Kidney (tissue), 14 donors: ENCODE results near the gene TMEM18. TPM values are rescaled to one million over a fixed set of nuclear protein-coding genes. Genes with fewer than 3 reads are reported as not detected.

ENCODE experiments used
- DNase-seq, 5 donors: peaks; one replicate each; pipeline ENCODE4 v3.0.0-alpha.2; 2013 to 2020
- FAIRE-seq: peaks from 2 replicates; lab custom pipeline; 2012; peaks lifted over from hg19 to GRCh38; lab: Jason Lieb, UNC
- H3K27ac ChIP-seq, 2 donors: one replicate each; pipeline ENCODE4 v1.7.0; 2013; ENCODE audit warnings: low read depth in 2 of 2, low read length in 2 of 2, inconsistent platforms in 1 of 2
- H3K27me3 ChIP-seq: one replicate; pipeline ENCODE4 v1.7.1; 2013; ENCODE audit warnings: low read length, inconsistent platforms; ENCODE audit not compliant: control insufficient read depth, insufficient read depth
- H3K36me3 ChIP-seq, 3 donors: one replicate each; pipeline versions ENCODE4 v1.7.0 to v1.7.1; 2013; ENCODE audit warnings: low read length in 3 of 3, control low read depth in 1 of 3, inconsistent platforms in 1 of 3; ENCODE audit not compliant: insufficient read depth in 3 of 3, control insufficient read depth in 2 of 3
- H3K4me1 ChIP-seq, 3 donors: one replicate each; pipeline versions ENCODE4 v1.7.0 to v1.7.1; 2013; ENCODE audit warnings: low read length in 3 of 3, inconsistent platforms in 1 of 3, low read depth in 1 of 3; ENCODE audit not compliant: control insufficient read depth in 2 of 3, insufficient read depth in 2 of 3
- H3K4me3 ChIP-seq, 3 donors: one replicate each; pipeline versions ENCODE4 v1.7.0 to v1.8.1; 2013; ENCODE audit warnings: low read length in 3 of 3, control low read depth in 1 of 3, inconsistent platforms in 1 of 3
- H3K9ac ChIP-seq, 3 donors: one replicate each; pipeline versions ENCODE4 v1.7.0 to v1.7.1; 2013; ENCODE audit warnings: low read length in 3 of 3, control low read depth in 1 of 3, inconsistent platforms in 1 of 3
- H3K9me3 ChIP-seq, 3 donors: one replicate each; pipeline versions ENCODE4 v1.7.0 to v1.7.1; 2013; ENCODE audit warnings: low read length in 3 of 3, control low read depth in 1 of 3, inconsistent platforms in 1 of 3; ENCODE audit not compliant: control insufficient read depth in 2 of 3, insufficient read depth in 1 of 3
- intact Hi-C: fragments of 100-400 bp; cut with DNase I; formaldehyde crosslinking; loops from one replicate; pipeline ENCODE4 v1.11.1; 2022
- polyA plus RNA-seq: library from polyadenylated mRNA; stranded (reverse); fragments of 350-450 nt; fragmentation: Illumina TruSeq; extraction: RNeasy Lipid Tissue Mini Kit (QIAGEN cat#74804); gene quantifications from one replicate; pipeline ENCODE4 v1.2.3, GENCODE V29; 2014; ENCODE audit warnings: low read depth, low replicate concordance; ENCODE audit not compliant: insufficient read depth
- total RNA-seq: library from RNA; stranded (reverse); fragmentation: NEBNext Ultra II Directional; extraction: Animal tissue kit (Norgen Biotek cat#: 25700); gene quantifications from one replicate; pipeline ENCODE4 v1.2.1, GENCODE V29; 2021
- TF ChIP-seq, protein P1 (sequence below): IDR thresholded peaks from 3 replicates; pipeline ENCODE4 v1.5.1; 2012; ENCODE audit warnings: mild to moderate bottlenecking, moderate library complexity, borderline replicate concordance; ENCODE audit not compliant: insufficient read depth; ENCODE audit errors: extremely low read depth
- donor health status: control.
- donor health status: control.
- donor health status: control.
- donor health status: control.
- donor health status: control.
- donor health status: DM: yes; HTN: yes; CAD: no.
- donor health status: Normal renal cell carcinoma (clear cell type).

Gene TMEM18
- total and polyA plus RNA-seq, 2 donors from 2014 or later: 24.0 to 29.7 TPM

- Histone ChIP-seq H3K4me1 (no peaks in the 10 kb centered on the region), H3K27ac (no peak overlapping the region), H3K36me3 (no peaks in the 10 kb centered on the region), H3K4me3 (no peak overlapping the region), H3K9ac (no peak overlapping the region), H3K27me3 (no peaks in the 10 kb centered on the region), H3K9me3 (no peaks in the 10 kb centered on the region)
- FAIRE-seq: no peak
- TF ChIP-seq, protein P1, sequence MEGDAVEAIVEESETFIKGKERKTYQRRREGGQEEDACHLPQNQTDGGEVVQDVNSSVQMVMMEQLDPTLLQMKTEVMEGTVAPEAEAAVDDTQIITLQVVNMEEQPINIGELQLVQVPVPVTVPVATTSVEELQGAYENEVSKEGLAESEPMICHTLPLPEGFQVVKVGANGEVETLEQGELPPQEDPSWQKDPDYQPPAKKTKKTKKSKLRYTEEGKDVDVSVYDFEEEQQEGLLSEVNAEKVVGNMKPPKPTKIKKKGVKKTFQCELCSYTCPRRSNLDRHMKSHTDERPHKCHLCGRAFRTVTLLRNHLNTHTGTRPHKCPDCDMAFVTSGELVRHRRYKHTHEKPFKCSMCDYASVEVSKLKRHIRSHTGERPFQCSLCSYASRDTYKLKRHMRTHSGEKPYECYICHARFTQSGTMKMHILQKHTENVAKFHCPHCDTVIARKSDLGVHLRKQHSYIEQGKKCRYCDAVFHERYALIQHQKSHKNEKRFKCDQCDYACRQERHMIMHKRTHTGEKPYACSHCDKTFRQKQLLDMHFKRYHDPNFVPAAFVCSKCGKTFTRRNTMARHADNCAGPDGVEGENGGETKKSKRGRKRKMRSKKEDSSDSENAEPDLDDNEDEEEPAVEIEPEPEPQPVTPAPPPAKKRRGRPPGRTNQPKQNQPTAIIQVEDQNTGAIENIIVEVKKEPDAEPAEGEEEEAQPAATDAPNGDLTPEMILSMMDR: no peak
- DNase-seq: no peak
- intact Hi-C loops: no loop called here
Measured at GRCh38 chr2:715038-715437, 37.8 kb upstream of the TMEM18 start.

DNA sequence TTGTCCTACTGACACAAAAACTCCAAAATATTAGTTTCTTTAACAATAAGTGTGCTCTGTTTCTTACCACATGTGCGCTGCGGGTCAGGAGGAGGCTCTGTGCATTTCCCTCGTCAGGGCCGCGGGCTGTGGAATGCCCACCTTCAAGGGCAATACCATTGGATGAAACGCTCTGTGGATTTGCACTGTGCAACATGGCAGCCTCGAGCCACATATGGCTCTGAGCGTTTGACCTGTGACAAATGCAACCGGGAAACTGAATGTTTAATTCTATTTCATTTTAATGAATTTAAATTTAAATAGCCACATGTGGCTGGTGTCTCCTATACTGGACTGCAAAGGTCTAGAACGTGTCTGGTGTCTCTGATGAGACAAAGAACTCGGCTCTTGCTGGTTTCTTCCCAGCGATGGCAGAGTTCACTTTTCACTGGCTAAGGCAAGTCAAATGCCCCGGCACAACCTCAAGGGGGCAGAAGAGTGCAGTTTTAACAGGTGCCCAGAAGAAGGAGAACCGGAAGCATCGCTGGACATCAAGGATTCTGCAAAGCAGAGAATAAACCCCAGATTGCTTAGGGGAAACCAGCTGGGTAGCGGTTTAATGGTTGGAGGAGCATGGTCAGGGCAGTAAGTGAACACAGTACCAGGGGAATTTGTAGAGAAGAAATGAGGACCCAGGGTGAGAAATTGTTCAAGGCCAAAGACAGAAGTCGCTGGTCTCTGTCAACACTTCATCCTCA is 37.0 kb upstream of the TMEM18 start:
- H3K36me3 ChIP-seq: no peaks in the 10 kb centered on the region
- intact Hi-C loops: no loop called here
- no peak overlapping the region for H3K9ac ChIP-seq
- H3K27ac ChIP-seq: no peak overlapping the region
- no peak for FAIRE-seq
- TF ChIP-seq, protein P1: peak; percentile 73
- no peaks in the 10 kb centered on the region for H3K9me3 ChIP-seq
- DNase-seq: peak in 4 of 5 donors; percentile 72 to 86 (median 74)
- no peaks in the 10 kb centered on the region for H3K27me3 ChIP-seq
- H3K4me1 ChIP-seq: no peaks in the 10 kb centered on the region
- no peak overlapping the region for H3K4me3 ChIP-seq

GRCh38 chr2:710867-711665 is 33.9 kb upstream of the TMEM18 start:
- H3K27ac ChIP-seq: no peak overlapping the region
- TF ChIP-seq, protein P1: no peak
- H3K36me3 ChIP-seq: no peaks in the 10 kb centered on the region
- no peaks in the 10 kb centered on the region for H3K9me3 ChIP-seq
- no peak overlapping the region for H3K9ac ChIP-seq
- H3K4me1 ChIP-seq: no peaks in the 10 kb centered on the region
- intact Hi-C loops: no loop called here
- H3K4me3 ChIP-seq: no peak overlapping the region
- DNase-seq (no peak), FAIRE-seq (no peak)
- no peaks in the 10 kb centered on the region for H3K27me3 ChIP-seq
